ENCODE data around the gene TXNDC12. TPM values are rescaled to one million over a fixed set of nuclear protein-coding genes. Genes with fewer than 3 reads are reported as not detected.
"Not testable (repeated sequence)": the region's sequence is repeated elsewhere in the genome, so short reads cannot be mapped to it uniquely, and the experiment has no call there.

The TXNDC12 gene
- total RNA-seq, 2 donors from 2014 or later: 43.9 to 46.8 TPM

GRCh38 chr1:52006081-52006553 is 48.9 kb downstream of the TXNDC12 start:
- DNase-seq; intact Hi-C loops (cut with DNase I, micrococcal nuclease); ATAC-seq: not testable (repeated sequence)

GRCh38 chr1:52005548-52005947 is 49.4 kb downstream of the TXNDC12 start:
- DNase-seq; intact Hi-C loops (cut with DNase I, micrococcal nuclease); ATAC-seq: not testable (repeated sequence)

- ATAC-seq (no peak), DNase-seq (no peak)
- intact Hi-C loops (cut with DNase I, micrococcal nuclease): loop anchor here in 1 of 2 donors (2.0 kb wide), 1 partner anchor 107 kb away; no protein-coding TSS in a partner anchor
Observed at GRCh38 chr1:52003877-52004276, 51.1 kb downstream of the TXNDC12 start.

- peak; percentile 95 for ATAC-seq
- peak; percentile 19 to 25 for DNase-seq
- intact Hi-C loops (cut with DNase I, micrococcal nuclease): loop anchor here in 1 of 2 donors (2.0 kb wide), 1 partner anchor 105 kb away; no protein-coding TSS in a partner anchor
Observed at GRCh38 chr1:52002038-52002917, 52.7 kb downstream of the TXNDC12 start.

GRCh38 chr1:51998701-51999100 is 56.3 kb downstream of the TXNDC12 start:
- ATAC-seq (no peak), DNase-seq (no peak)
- intact Hi-C loops (cut with DNase I, micrococcal nuclease): no loop called here

GRCh38 chr1:51997974-51998382 is 57.0 kb downstream of the TXNDC12 start:
- no peak for DNase-seq
- intact Hi-C loops (cut with DNase I, micrococcal nuclease): no loop called here

GRCh38 chr1:51990478-51990965 is 64.5 kb downstream of the TXNDC12 start, which contains the start of gene RAB3B:
Gene RAB3B, minus strand, starts transcription at chr1:51990700. Its CDS starts 13,583 bp downstream, at chr1:51977117.
- ATAC-seq (peak; percentile 98), DNase-seq (peak; percentile 58 to 83)
- intact Hi-C loops (cut with DNase I, micrococcal nuclease): no loop called here

More at GRCh38 chr1:51997974-51998382, 57.0 kb downstream of the TXNDC12 start:
- ATAC-seq: no peak

- DNase-seq (no peak), ATAC-seq (no peak)
- intact Hi-C loops (cut with DNase I, micrococcal nuclease): no loop called here
Observed at GRCh38 chr1:51989582-51990477, 65.2 kb downstream of the TXNDC12 start.

- DNase-seq (no peak), ATAC-seq (peak; percentile 52)
- intact Hi-C loops (cut with DNase I, micrococcal nuclease): no loop called here
Observed at GRCh38 chr1:51988254-51988653, 66.7 kb downstream of the TXNDC12 start.

- no peak for DNase-seq
- intact Hi-C loops (cut with DNase I, micrococcal nuclease): no loop called here
- no peak for ATAC-seq
Observed at GRCh38 chr1:51986718-51987117, 68.3 kb downstream of the TXNDC12 start.

GRCh38 chr1:51982161-51982560 is 72.8 kb downstream of the TXNDC12 start:
- no peak for DNase-seq
- ATAC-seq: no peak
- intact Hi-C loops (cut with DNase I, micrococcal nuclease): no loop called here

- ATAC-seq (no peak), DNase-seq (no peak)
- intact Hi-C loops (cut with DNase I, micrococcal nuclease): no loop called here
Observed at GRCh38 chr1:51981555-51981954, 73.4 kb downstream of the TXNDC12 start.

GRCh38 chr1:51978099-51978498 is 76.9 kb downstream of the TXNDC12 start:
- intact Hi-C loops (cut with DNase I, micrococcal nuclease): no loop called here
- ATAC-seq (no peak), DNase-seq (no peak)

GRCh38 chr1:51976846-51977602 is 78.0 kb downstream of the TXNDC12 start:
- peak; percentile 86 for ATAC-seq
- intact Hi-C loops (cut with DNase I, micrococcal nuclease): no loop called here
- no peak for DNase-seq

GRCh38 chr1:51973587-51974474 is 81.2 kb downstream of the TXNDC12 start:
- ATAC-seq (no peak), DNase-seq (no peak)
- intact Hi-C loops (cut with DNase I, micrococcal nuclease): no loop called here

All from left colon (tissue), 2 donors.